Cardiac muscle cell (in vitro differentiated cells and primary cell): ENCODE data around the gene STEEP1. TPM values are rescaled to one million over a fixed set of nuclear protein-coding genes. Genes with fewer than 3 reads are reported as not detected.

Source experiments
- DNase-seq, 2 donors: peaks; one replicate each; pipeline versions ENCODE4 v3.0.0 to v3.0.0-alpha.2; 2010 to 2017; ENCODE audit warnings: low read depth in 1 of 2, low spot score in 1 of 2
- H3K27ac ChIP-seq: fragments of 200-600 bp; sonication (generic); 2 replicates; pipeline ENCODE4 v1.5.1; 2016
- H3K27me3 ChIP-seq: fragments of 200-600 bp; sonication (generic); 2 replicates; pipeline ENCODE4 v1.6.0; 2016; ENCODE audit warnings: control low read depth
- H3K36me3 ChIP-seq: fragments of 200-600 bp; sonication (generic); 2 replicates; pipeline ENCODE4 v1.5.1; 2016; ENCODE audit warnings: control low read depth
- H3K4me1 ChIP-seq: fragments of 200-600 bp; sonication (generic); 2 replicates; pipeline ENCODE4 v1.8.1; 2017; ENCODE audit warnings: low read depth, mild to moderate bottlenecking, mixed run types
- H3K4me3 ChIP-seq: fragments of 200-600 bp; sonication (generic); 2 replicates; pipeline ENCODE4 v1.5.1; 2016; ENCODE audit warnings: mild to moderate bottlenecking
- H3K9me3 ChIP-seq: fragments of 200-600 bp; sonication (generic); 2 replicates; pipeline ENCODE4 v1.5.1; 2017; ENCODE audit warnings: low read depth, mild to moderate bottlenecking, control low read depth
- polyA plus RNA-seq: library from polyadenylated mRNA; unstranded; fragments of >200 nt; fragmentation: Nextera tagmentation; extraction: Ambion mirVana; gene quantifications from 2 replicates; pipeline ENCODE4 v1.2.1, GENCODE V29; 2016
- total RNA-seq: library from RNA; depleted of rRNA; stranded (reverse); fragments of >200 nt; gene quantifications from 2 replicates; pipeline ENCODE4 v1.2.3, GENCODE V29; 2016
- TF ChIP-seq, protein P1 (sequence below): IDR thresholded peaks from 2 replicates; pipeline ENCODE4 v1.5.1; 2012; ENCODE audit warnings: low read depth, mild to moderate bottlenecking, low read length

Gene STEEP1
- total and polyA plus RNA-seq, 2 experiments from 2014 or later = 15.8 to 42.6 TPM

DNA sequence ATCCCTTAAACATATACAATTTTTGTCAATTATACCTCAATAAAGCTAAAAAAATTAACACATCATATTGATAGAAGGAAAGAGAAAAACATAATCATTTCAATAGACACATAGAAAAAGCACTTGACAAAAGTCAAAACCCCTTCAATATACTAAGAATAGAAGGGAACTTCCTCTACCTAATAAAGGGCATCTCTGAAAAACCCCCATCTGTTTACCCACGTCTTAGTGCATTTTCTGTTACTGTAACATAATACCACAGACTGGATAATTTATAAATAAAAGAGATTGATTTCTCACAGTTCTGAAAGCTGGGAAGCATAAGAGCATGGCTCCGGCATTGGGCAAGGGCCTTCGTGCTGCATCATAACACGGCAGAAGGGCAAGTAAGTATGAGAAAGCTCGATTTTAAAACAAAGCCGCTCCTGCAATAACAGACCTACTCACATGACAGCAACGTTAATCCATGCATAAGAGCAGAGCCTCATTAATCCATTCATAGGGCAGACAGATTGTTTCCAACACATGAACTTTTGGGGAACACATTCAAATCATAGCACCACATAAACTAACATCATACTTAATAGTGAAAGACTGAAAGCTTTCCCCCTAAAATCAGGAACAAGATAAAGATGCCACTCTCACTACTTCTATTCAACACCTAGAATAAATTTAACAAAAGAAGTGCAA, 15.7 kb downstream of the STEEP1 start:
- DNase-seq = no peak
- Histone ChIP-seq H3K27ac (no peak overlapping the region), H3K27me3 (no peaks in the 10 kb centered on the region), H3K9me3 (no peaks in the 10 kb centered on the region), H3K36me3 (no peaks in the 10 kb centered on the region), H3K4me1 (no peaks in the 10 kb centered on the region), H3K4me3 (no peak overlapping the region)
- TF ChIP-seq, protein P1, sequence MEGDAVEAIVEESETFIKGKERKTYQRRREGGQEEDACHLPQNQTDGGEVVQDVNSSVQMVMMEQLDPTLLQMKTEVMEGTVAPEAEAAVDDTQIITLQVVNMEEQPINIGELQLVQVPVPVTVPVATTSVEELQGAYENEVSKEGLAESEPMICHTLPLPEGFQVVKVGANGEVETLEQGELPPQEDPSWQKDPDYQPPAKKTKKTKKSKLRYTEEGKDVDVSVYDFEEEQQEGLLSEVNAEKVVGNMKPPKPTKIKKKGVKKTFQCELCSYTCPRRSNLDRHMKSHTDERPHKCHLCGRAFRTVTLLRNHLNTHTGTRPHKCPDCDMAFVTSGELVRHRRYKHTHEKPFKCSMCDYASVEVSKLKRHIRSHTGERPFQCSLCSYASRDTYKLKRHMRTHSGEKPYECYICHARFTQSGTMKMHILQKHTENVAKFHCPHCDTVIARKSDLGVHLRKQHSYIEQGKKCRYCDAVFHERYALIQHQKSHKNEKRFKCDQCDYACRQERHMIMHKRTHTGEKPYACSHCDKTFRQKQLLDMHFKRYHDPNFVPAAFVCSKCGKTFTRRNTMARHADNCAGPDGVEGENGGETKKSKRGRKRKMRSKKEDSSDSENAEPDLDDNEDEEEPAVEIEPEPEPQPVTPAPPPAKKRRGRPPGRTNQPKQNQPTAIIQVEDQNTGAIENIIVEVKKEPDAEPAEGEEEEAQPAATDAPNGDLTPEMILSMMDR = no peak

DNA sequence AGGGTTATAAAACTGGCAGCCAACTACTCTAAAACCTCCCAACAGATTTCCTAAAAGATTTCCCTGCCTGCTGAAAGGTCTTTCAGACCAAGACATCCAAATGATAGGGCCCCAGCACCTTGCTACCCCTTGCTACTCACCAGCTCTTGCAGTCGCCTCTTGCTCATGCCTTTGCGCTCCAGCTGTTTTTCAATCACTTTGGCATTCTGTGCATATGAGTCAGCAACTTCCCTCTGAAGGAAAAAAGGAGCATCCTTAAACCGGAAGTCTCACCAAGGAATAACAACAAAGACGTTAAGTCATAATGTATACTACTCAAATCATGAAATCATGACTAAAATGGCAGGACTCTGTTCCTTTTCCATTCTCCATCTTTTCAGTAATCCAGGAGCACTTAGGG, 24.0 kb downstream of the STEEP1 start:
- Histone ChIP-seq H3K9me3 (no peaks in the 10 kb centered on the region), H3K27me3 (no peaks in the 10 kb centered on the region), H3K36me3 (no peaks in the 10 kb centered on the region), H3K4me3 (no peak overlapping the region), H3K4me1 (no peaks in the 10 kb centered on the region), H3K27ac (no peak overlapping the region)
- DNase-seq = peak in 1 of 2 donors; percentile 70
- TF ChIP-seq, protein P1 = no peak

DNA sequence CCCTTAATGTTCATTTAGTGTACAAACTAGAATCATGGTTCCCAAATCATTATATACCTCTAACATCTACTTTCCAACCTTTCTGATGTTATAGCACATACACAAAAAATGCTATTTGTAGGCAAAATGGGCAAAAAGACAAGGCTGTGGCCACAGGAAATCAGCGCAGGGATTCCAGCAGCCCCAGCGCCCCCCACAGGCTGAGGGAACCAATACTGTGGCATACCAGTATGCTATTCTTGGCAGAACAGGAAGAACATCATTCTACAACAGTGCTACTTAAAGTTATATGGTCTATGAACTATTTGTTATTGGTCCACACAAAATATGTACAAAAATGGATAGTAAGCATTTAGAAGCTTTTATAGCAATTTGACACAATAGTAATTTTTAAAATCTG, 25.3 kb downstream of the STEEP1 start:
- Histone ChIP-seq H3K36me3 (no peaks in the 10 kb centered on the region), H3K27ac (no peak overlapping the region), H3K27me3 (no peaks in the 10 kb centered on the region), H3K4me1 (no peaks in the 10 kb centered on the region), H3K9me3 (no peaks in the 10 kb centered on the region), H3K4me3 (no peak overlapping the region)
- TF ChIP-seq, protein P1 = no peak
- DNase-seq = no peak

DNA sequence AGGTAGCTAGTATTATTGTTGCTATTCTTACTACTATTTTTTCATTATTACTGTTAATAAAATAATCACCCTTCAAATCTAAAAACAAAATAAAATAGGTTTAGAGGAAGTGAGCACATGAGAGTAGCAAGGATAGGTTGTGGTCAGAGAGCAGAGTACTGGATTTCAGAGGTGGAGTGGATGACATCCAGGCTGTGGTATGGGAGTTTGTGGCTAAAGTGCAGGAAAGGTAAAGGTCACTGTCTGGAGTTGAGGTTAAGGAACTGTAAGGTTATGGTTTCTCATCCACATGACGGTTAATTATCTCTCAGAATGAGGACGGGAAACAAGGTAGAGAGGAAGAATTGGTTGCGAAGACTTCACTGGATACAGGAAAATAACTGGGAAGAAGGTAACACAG, 27.7 kb downstream of the STEEP1 start:
- Histone ChIP-seq H3K36me3 (no peaks in the 10 kb centered on the region), H3K27ac (no peak overlapping the region), H3K9me3 (no peaks in the 10 kb centered on the region), H3K27me3 (no peaks in the 10 kb centered on the region), H3K4me3 (no peak overlapping the region), H3K4me1 (no peaks in the 10 kb centered on the region)
- TF ChIP-seq, protein P1 = no peak
- no peak for DNase-seq

DNA sequence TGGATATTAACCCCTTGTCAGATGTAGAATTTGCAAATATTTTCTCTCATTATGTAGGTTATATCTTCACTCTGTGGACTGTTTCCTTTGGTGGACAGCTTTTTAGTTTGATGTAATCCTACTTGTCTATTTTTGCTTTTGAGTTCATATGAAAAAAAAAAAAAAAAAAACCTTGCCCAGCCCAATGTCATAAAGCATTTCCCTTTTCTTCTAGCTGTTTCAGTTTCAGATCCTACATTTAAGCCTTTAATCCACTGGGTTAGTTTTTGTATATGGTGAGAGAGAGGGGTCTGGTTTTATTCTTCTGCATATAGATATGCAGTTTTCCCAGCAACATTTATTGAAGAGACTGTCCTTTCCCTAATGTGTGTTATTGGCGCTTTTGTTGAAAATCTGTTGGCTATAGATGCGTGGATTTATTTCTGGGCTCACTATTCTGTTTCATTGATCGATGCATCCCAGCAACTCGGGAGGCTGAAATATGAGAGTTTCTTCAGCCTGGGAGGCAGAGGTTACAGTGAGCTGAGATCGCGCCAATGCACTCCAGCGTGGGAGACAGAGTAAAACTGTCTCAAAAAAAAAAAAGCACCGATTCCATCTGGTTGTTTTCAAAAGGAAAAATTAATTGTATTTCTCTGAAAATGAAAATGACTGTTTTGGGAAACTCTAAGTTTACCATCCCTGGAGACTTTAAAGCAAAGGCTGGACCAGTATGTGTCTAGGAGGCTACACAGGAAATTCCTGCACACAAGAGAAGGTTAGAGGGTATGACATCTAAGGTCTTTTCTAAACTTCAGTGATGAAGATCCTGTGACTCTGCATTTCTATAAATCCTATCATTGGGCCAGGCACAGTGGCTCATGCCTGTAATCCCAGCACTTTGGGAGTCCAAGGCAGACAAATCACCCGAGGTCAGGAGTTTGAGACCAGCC, 35.6 kb downstream of the STEEP1 start:
- H3K4me3 ChIP-seq = no peak overlapping the region
- H3K27ac ChIP-seq = no peak overlapping the region
- TF ChIP-seq, protein P1 = no peak
- H3K36me3 ChIP-seq = no peaks in the 10 kb centered on the region
- DNase-seq = no peak
- H3K4me1 ChIP-seq = no peaks in the 10 kb centered on the region
- no peaks in the 10 kb centered on the region for H3K27me3 ChIP-seq
- H3K9me3 ChIP-seq = no peaks in the 10 kb centered on the region
